ENCODE measurements around the gene ZNF544.

DNA sequence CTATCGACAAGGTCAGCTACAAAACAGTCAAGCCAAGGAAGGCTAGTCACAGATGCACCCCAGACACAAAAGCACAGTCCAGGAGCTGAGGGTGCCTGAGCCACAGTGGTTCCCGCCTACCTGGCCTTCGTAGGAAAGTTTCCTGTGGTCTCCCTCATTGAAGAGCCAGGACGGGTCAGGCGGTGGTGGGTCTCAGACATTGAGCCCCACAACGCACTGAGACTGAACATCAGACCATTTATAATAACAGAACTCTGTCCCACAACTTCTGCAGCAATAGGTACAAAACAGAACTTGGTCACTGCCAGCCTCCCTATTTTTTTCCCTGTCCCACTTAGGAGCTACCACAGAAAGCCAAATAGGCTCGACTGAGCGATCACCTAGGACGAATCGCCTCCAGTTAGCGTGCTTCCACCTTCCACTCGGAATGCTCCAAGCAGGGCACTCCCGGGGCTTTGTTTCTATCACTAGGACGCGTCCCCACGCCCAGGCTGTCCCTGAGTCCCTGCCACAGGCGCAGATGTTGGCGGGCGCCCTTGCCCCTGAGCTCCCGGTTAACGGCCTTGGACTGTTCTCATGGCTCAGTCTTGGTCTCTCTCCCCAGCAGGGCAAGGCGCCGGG, 640 bp upstream of the ZNF544 start:
- TF ChIP-seq POLR2A (IDR thresholded peaks at IDR 0.05; ENCODE audit: control extremely low read depth in 1 of 2, low read depth in 2 of 2, low read length in 2 of 2): no peak; a peak in 1 of 3 replicates
- no peak for TF ChIP-seq TAF1 (IDR thresholded peaks at IDR 0.05; ENCODE audit: low read depth, low read length)
- TF ChIP-seq, protein P1, sequence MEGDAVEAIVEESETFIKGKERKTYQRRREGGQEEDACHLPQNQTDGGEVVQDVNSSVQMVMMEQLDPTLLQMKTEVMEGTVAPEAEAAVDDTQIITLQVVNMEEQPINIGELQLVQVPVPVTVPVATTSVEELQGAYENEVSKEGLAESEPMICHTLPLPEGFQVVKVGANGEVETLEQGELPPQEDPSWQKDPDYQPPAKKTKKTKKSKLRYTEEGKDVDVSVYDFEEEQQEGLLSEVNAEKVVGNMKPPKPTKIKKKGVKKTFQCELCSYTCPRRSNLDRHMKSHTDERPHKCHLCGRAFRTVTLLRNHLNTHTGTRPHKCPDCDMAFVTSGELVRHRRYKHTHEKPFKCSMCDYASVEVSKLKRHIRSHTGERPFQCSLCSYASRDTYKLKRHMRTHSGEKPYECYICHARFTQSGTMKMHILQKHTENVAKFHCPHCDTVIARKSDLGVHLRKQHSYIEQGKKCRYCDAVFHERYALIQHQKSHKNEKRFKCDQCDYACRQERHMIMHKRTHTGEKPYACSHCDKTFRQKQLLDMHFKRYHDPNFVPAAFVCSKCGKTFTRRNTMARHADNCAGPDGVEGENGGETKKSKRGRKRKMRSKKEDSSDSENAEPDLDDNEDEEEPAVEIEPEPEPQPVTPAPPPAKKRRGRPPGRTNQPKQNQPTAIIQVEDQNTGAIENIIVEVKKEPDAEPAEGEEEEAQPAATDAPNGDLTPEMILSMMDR (IDR thresholded peaks at IDR 0.05; ENCODE audit: control extremely low read depth in 1 of 3, insufficient read depth in 1 of 3, low read depth in 1 of 3, low read length in 3 of 3): no peak

Data from H1 (cell line).